ENCODE data around the gene TMOD4. TPM values are rescaled to one million over a fixed set of nuclear protein-coding genes. Genes with fewer than 3 reads are reported as not detected.
A peak's percentile ranks its signal among the peaks of the same experiment; 100 is the strongest.

The TMOD4 gene
- total and polyA plus RNA-seq, 2 experiments from 2014 or later: 1.3 TPM; not detected in 1

GRCh38 chr1:151142411-151143056 lies 33.2 kb downstream of the TMOD4 start:
- no peak overlapping the region for H3K4me3 ChIP-seq
- Mint-ChIP-seq H3K4me1 (peaks cover 36% of the 10 kb centered on the region), H3K27ac (no peak overlapping the region), H3K36me3 (ENCODE audit: low read depth) (peaks cover 3% of the 10 kb centered on the region), H3K4me3 (no peak overlapping the region), H3K27me3 (ENCODE audit: insufficient read depth, low read depth, poor library complexity) (peaks cover 39% of the 10 kb centered on the region), H3K9me3 (no peaks in the 10 kb centered on the region)
- DNase-seq (ENCODE audit: low spot score) (no peak), ATAC-seq (no peak)
- H3K4me1 ChIP-seq (ENCODE audit: insufficient read depth): peaks cover 34% of the 10 kb centered on the region
- H4K20me1 ChIP-seq (replicated peaks; ENCODE audit: insufficient read depth): peaks cover 5% of the 10 kb centered on the region; the same call in 1 of the 2 replicates
- H3K79me2 ChIP-seq (replicated peaks; ENCODE audit: insufficient read depth): no peaks in the 10 kb centered on the region; the same call in 1 of the 2 replicates
- H3F3A ChIP-seq (replicated peaks; ENCODE audit: low read depth): peaks cover 9% of the 10 kb centered on the region; the same call in 1 of the 2 replicates
- peak overlapping the region; percentile 98; the same call in 1 of the 2 replicates for H3K4me2 ChIP-seq
- H3K27me3 ChIP-seq (ENCODE audit: insufficient read depth): peaks cover 24% of the 10 kb centered on the region
- no peak overlapping the region for H2AFZ ChIP-seq
- H3K27ac ChIP-seq (ENCODE audit: low read depth): no peak overlapping the region
- no peaks in the 10 kb centered on the region for H3K9me2 ChIP-seq (ENCODE audit: insufficient read depth)
- no peaks in the 10 kb centered on the region for H3K36me3 ChIP-seq (ENCODE audit: insufficient read depth)
- no peak for TF ChIP-seq CTCF (conservative IDR thresholded peaks at IDR 0.05; ENCODE audit: low read depth in 2 of 2)
- no peak for TF ChIP-seq NANOG (IDR thresholded peaks at IDR 0.05; ENCODE audit: borderline replicate concordance)
- no peak for TF ChIP-seq ZNF114 (CRISPR knock-in tag; IDR thresholded peaks at IDR 0.05)
- no peak for TF ChIP-seq CREB1 (CRISPR knock-in tag; IDR thresholded peaks at IDR 0.05; ENCODE audit: low read depth)
- TF ChIP-seq JUNB (IDR thresholded peaks at IDR 0.05; ENCODE audit: unreplicated experiment): no peak
- TF ChIP-seq ETS1 (IDR thresholded peaks at IDR 0.05): no peak
- no peak for TF ChIP-seq EZH2phosphoT487 (IDR thresholded peaks at IDR 0.05; ENCODE audit: unreplicated experiment)

- H3K27me3 Mint-ChIP-seq (ENCODE audit: insufficient read depth, low read depth, poor library complexity): peaks cover 31% of the 10 kb centered on the region
- Histone ChIP-seq H3K9me2 (ENCODE audit: insufficient read depth) (no peaks in the 10 kb centered on the region), H3K27ac (ENCODE audit: low read depth) (no peak overlapping the region), H3K27me3 (ENCODE audit: insufficient read depth) (peaks cover 18% of the 10 kb centered on the region), H3K36me3 (ENCODE audit: insufficient read depth) (no peaks in the 10 kb centered on the region), H4K20me1 (replicated peaks; ENCODE audit: insufficient read depth) (no peaks in the 10 kb centered on the region; the same call in 1 of the 2 replicates), H3K4me2 (no peak overlapping the region), H3K4me1 (ENCODE audit: insufficient read depth) (peaks cover under 1% of the 10 kb centered on the region; the same call in 1 of the 2 replicates), H3K79me2 (replicated peaks; ENCODE audit: insufficient read depth) (no peaks in the 10 kb centered on the region), H2AFZ (no peak overlapping the region), H3K4me3 (no peak overlapping the region), H3F3A (replicated peaks; ENCODE audit: low read depth) (no peaks in the 10 kb centered on the region)
- H3K27ac Mint-ChIP-seq: no peak overlapping the region
- no peak for DNase-seq (ENCODE audit: low spot score)
- H3K9me3 Mint-ChIP-seq: no peaks in the 10 kb centered on the region
- ATAC-seq: no peak
- H3K4me3 Mint-ChIP-seq: no peak overlapping the region
- H3K36me3 Mint-ChIP-seq (ENCODE audit: low read depth): peaks cover 34% of the 10 kb centered on the region
- peaks cover 7% of the 10 kb centered on the region for H3K4me1 Mint-ChIP-seq
- TF ChIP-seq CTCF (conservative IDR thresholded peaks at IDR 0.05; ENCODE audit: low read depth in 2 of 2) (no peak), JUNB (IDR thresholded peaks at IDR 0.05; ENCODE audit: unreplicated experiment) (no peak), ZNF114 (CRISPR knock-in tag; IDR thresholded peaks at IDR 0.05) (no peak), REST (IDR thresholded peaks at IDR 0.05; ENCODE audit: unreplicated experiment) (no peak), CREB1 (CRISPR knock-in tag; IDR thresholded peaks at IDR 0.05; ENCODE audit: low read depth) (no peak), ETS1 (IDR thresholded peaks at IDR 0.05) (no peak)
Observed at GRCh38 chr1:151137789-151138188, 38.0 kb downstream of the TMOD4 start.
